Esophagus squamous epithelium (tissue), 4 donors: ENCODE measurements around the gene PRDX3.

Experiments used
- POLR2A ChIP-seq, 4 donors: fragments of 450-650 bp; IDR thresholded peaks; one replicate each; pipeline ENCODE4 v1.6.1; 2017; ENCODE audit warnings: antibody characterized with exemption in 4 of 4, mild to moderate bottlenecking in 4 of 4, moderate library complexity in 3 of 4
- TF ChIP-seq, protein P1 (sequence below), 6 experiments: fragments of 450-650 bp in 4 of 6; fragments of 200-600 bp in 2 of 6; sonication (generic) in 2 of 6; IDR thresholded peaks; one replicate each; pipeline ENCODE4 v1.5.1; 2016 to 2019; ENCODE audit warnings: antibody characterized with exemption in 6 of 6, mild to moderate bottlenecking in 4 of 6, moderate library complexity in 4 of 6

DNA sequence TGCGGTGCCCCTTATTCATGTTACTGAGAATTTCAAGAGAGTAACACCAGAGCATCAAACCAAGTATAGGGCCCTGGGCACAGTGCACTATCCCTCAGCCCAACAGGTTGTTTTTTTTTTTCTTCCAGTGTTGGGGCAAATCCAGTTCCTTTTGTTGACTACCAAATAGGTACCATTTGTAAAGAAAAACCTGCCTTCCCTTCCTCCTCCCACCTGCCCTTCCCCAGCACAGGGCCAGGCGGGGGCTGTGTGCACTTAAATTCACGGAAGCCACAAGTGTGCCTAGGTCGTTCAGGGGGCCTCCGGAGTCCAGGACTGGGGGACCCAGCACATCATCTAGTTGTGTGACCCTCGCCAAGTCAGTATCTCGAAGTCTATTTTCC lies 12.5 kb downstream of the PRDX3 start:
- TF ChIP-seq, protein P1, sequence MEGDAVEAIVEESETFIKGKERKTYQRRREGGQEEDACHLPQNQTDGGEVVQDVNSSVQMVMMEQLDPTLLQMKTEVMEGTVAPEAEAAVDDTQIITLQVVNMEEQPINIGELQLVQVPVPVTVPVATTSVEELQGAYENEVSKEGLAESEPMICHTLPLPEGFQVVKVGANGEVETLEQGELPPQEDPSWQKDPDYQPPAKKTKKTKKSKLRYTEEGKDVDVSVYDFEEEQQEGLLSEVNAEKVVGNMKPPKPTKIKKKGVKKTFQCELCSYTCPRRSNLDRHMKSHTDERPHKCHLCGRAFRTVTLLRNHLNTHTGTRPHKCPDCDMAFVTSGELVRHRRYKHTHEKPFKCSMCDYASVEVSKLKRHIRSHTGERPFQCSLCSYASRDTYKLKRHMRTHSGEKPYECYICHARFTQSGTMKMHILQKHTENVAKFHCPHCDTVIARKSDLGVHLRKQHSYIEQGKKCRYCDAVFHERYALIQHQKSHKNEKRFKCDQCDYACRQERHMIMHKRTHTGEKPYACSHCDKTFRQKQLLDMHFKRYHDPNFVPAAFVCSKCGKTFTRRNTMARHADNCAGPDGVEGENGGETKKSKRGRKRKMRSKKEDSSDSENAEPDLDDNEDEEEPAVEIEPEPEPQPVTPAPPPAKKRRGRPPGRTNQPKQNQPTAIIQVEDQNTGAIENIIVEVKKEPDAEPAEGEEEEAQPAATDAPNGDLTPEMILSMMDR (IDR thresholded peaks at IDR 0.05) = no peak
- TF ChIP-seq POLR2A (IDR thresholded peaks at IDR 0.05) = no peak
